GM18868 (cell line): ENCODE results near the gene AOAH.
A peak's percentile ranks its signal among the peaks of the same experiment; 100 is the strongest.
"Not testable (repeated sequence)": the region's sequence is repeated elsewhere in the genome, so short reads cannot be mapped to it uniquely, and the experiment has no call there.

Experiments
- ATAC-seq: cut with Tn5 transposase; IDR thresholded peaks from one replicate; pipeline ENCODE4 v1.9.1; 2021; ENCODE audit warnings: mild to moderate bottlenecking, moderate library complexity; ENCODE audit not compliant: unreplicated experiment

AOAH gene

DNA sequence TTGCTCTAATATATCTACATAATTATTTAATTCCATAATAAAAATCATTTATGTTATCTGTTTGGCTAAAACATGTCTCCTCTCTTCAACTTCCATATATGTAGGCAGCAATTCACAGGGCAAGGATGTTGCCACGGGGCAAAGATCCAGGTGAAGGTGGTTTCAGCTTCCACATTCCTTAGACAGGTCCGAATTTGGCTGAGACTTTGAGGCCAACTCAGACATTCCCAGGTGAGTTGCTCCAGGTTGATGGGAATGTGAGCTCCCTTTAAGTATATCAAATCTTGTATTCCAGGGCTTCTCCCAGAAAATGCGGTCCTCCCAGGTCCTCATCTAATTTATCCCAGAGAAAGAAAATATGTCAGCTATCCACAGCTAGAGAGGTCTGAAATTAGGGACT is 15.1 kb upstream of the AOAH start:
- no peak for ATAC-seq

DNA sequence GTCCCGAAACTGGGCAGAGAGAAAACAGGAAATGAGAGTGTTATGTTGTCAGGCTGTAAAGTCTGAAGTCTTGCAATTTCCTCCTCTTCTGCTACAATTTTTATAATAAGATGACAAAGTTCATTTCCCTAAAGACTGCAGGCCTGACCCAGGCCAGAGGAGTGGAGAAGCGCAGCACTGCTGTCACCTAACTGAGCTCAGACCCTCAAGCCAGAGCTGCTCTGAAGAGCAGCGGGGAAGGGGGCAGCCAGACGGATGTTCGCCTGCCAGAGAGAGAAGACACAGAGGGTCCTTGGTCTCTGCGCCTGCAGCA is 12.6 kb upstream of the AOAH start:
- peak; percentile 91 for ATAC-seq

DNA sequence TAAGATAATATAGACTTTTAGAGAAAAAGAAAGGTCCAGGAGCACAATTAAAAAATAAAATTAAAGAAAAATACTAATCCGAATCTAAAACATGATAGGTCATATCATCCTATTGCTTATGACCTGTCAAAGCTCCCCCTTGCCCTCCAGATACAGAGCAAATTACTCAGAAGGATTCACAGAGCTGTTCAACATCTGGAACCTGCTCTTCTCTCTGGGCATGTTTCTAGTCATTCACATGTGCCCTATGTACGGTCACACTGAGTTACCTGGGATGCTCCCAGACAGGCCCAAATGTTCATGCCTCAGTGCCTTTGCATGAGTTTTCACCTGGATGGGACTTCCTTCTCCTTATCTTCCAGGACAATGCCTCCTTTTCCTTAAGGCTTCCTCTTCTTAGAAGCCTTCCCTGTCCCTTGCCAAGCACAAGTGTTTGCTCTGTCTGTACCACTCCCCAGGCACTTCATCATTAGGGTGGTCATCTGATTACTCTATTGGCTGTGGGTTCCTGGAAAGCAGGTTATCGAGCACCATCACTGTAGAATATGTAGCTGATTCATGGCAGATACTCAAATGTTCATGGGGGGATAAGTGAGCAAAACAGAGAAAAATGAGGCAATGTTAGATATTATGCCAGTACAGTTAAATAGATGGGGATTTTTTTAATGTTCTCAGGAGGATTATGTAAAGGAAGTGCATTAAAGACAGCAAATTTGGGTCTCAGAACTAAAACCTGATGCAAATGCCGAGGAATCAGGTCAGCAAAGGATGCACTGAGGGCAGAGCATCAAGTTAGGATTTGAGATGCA is 12.0 kb upstream of the AOAH start:
- peak; percentile 34 for ATAC-seq

DNA sequence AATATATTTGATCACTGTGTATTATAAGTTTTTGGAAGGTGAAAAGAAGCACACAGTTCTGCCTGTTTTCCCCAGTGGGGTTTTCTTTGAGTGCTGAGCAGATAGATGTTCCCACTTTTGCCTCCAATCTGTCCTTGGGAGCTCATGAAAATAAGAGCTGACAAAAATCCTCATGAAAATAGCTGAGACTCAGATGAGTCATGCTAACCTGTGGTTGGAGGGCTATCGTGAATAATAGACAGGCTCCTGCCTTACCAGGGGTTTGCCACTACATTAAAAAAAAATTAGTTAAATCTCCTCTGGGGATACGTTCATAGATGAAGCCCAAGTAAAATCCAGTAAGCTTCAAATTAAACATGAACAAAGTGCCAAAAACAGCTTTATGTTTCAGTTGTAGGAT is 10.9 kb upstream of the AOAH start:
- no peak for ATAC-seq

DNA sequence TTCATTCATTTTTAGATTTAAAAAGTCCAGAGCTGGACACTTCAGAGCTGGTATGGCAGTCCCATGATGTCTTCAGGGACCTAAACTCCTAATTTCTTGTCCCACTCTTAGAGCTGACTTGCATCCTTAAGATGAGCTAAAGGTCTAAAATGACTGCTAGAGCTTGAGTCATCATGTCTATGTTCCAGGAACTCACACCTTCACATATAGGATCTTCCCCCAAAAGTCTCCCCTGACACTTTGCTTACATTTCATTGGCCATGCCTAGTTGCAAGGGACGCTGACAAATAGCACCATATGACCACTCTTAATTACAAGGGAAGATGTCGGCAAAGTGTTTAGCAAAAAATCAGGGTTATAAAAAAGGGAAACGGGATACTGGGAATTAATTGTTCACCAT is 10.4 kb upstream of the AOAH start:
- ATAC-seq, result no peak

DNA sequence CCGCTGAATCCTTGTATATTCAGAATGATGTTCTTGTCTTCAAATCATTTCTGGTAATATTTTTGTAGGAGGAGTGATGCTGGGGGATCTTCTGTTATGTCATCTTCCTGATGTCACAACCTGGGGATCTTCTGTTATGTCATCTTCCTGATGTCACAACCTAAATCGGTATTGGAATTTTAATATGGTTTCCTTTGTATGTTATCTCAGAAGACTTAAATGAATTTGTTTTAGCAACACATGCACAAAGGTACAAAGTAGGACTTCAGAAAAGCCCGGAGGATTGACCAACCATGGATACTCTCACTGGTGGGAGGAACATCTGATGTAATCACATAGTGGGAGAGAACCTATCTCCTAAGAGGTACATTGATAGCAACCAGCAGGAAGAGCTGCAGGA is 9.1 kb upstream of the AOAH start:
- ATAC-seq, result no peak

DNA sequence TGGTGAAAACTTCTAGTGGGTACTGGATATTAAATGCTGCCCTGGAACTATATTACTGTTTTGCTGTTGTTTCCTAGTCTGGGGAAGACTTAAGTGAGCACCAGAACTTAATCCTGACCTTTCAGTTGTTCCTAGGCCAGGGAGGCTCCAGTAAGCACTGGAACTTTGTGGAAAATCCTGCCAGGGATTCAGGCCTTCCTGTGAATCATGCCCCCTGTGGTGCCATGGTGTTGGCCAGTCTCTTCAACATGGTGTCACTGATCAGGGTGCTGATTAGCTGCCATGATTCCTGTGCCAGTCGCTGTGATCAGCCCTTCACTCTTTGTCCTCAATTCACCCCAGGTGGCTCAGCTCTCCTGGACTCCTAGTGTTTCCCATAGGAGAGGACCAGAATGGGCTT is 8.5 kb upstream of the AOAH start:
- ATAC-seq, result no peak

DNA sequence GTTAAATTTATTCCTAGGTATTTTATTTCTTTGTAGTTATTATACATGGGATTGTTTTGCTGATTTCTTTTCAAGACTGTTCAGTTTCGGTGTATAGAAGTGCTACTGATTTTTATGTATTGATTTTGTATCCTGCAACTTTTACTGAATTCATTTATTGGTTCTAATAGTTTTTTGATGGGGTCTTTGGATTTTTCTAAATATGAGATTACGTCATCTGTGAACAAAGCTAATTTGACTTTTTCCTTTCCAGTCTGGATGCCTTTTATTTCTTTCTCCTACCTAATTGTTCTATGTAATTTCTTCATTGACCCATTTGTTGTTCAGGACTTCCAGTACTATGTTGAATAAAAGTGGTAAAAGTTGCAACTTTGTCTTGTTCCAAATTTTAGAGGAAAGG is 5.8 kb upstream of the AOAH start:
- ATAC-seq, result no peak

DNA sequence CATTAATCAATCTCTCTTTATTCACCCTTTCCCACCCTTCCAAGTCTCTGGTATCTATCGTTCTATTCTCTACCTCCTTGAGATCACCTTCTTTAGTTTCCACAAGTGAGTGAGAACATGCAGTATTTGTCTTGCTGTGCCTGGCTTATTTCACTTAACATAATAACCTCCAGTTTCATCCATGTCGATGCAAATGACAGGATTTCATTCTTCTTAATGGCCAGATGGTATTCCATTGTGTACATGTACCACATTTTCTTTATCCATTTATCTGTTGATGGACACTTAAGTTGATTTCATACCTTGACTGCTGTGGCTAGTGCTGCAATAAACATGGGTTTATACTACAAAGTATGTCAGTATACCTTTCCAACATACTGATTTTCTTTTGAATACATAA is 3.8 kb upstream of the AOAH start:
- ATAC-seq, result no peak

DNA sequence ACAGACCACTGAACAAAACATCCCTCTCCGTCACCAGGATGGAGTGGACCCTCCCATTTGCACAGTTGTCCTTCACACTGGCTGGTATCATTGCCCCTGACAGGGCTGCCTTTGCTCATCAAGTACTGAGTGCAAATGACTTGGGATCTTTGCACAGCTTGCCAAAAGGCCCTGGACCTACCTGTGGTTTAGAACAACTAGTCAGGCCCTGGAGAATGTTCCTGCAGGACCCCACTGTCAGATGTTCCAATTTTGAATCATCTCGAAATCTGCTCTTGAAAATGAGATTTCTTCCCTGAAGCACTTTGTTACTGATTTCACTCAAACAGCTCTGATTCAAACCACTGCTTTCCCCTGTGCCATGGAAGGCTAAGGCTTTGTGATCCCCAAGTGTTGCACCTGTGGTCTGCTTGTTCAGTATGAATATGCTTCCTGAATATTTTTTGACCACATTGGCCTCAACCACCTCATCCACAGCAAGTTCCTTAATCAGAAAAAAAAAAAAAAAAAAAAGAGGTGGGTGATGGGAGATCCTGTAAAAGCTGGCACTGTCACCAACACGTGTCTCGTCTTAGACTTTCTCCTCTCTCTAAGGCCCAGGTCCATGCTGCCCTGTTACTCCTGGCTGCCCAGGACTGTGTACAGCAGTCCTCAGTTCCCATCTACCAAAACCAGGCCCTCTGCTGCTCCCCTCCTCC is 2.7 kb upstream of the AOAH start:
- no peak for ATAC-seq

DNA sequence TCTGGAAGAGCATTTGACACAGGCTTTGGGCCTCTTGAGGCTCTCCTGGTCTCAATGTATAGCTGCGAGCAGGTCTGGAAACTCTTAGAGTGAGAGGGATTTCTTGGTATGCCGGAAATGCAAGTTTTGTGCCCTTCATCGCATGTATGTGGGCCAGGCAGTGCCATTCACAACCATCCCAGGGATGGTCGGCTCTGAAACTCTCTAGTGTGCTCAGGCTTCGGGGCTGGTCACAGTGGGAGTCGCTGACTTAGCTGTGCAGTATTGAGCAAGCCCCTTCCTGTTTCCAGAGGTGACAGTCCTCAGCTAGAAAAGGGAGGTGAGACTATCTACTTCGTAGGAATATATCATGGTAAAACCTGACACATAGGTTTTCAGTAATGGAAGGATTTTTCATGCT is 2.0 kb upstream of the AOAH start:
- ATAC-seq, result no peak

DNA sequence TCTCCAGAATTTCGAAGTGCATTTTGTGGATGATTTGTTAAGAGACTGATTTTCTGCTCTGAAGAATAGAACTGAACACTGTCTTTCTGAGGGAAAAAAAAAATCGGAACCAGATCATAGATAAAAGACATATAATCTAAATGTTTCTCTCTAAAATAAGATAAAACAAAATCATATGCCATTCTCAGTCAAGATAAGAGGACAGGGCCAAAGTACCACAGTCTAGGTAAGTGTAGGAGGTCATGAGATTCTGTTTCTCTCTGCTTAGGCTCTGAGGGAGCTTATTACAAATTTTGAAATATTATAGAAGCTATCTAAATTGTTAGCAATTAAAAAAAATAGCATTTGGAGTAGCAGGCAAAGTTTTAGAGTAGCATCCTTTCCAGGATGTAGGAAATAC is 702 bp upstream of the AOAH start:
- no peak for ATAC-seq

DNA sequence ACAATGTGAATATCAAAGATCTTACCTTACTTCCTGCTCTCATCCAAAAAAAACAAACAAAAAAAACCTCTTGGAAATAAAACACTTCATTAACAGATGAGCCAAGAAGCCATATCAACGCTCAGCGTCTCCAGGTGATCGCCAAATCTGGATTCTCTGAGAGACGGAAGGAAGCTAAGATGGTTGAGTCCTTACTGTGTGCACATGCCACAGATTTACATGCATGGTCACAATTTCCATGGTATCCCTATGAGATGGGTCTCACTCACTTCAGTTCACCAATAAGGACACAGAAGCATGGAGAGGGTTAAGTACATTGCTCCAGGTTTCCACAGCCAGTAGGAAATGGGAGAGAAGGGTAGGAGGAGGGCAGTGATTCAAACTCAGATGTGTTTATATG is 1.0 kb downstream of the AOAH start:
- ATAC-seq, result no peak

DNA sequence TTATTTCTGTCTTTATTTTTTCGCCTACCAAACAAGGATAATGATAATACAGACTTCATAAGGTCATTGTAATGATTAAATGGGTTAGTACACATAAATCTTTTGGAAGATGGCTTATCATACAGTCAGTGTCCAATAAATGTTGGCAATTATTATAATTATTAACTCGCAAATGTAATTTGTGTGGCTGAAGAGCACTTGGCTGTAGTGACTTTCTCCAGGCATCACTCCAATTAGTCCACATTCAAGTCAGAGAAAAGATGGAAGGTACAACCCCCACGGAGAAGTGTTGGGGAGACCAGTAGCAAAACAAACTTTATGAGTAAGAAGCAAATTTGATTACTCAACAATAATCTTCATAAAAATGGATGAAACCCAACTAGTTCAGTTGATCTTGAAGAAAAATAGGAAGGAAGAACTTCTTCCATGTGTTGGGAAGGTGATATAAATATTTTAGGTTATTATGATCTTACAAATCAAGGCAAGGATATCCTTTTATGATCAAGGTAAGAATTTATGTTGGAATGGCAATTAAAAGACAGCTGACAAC is 5.1 kb downstream of the AOAH start:
- no peak for ATAC-seq

DNA sequence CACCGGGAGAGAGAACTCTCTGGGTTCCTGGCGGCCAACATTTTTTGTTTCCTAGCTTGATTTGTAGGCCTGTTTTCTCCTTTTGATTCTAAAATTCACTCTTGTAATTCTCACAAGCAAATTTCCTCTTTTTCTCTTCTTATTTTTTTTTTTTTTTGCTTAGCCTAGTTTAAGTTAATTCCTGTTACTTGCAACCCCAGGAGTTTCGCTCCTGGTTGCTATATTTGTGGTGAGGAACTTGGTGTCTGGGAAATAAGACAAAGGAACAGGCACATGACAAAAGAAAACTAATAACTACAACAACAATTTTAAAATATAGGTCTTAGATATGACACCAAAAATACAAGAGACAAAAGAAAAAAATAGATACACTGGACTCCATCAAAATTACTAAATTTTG is 6.7 kb downstream of the AOAH start:
- ATAC-seq, result no peak

DNA sequence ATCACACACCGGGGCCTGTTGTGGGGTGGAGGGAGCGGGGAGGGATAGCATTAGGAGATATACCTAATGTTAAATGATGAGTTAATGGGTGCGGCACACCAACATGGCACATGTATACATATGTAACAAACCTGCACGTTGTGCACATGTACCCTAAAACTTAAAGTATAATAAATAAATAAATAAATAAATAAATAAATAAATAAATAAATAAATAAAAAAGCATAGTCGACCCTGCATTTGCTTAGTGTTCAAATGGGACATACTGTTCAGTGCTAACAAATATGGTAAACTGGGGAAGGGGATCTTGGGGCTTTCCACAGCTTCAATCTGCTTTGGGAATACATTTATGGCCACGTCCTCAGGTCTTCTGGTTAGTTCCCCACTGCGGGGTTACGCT is 7.5 kb downstream of the AOAH start:
- not testable (repeated sequence) for ATAC-seq

DNA sequence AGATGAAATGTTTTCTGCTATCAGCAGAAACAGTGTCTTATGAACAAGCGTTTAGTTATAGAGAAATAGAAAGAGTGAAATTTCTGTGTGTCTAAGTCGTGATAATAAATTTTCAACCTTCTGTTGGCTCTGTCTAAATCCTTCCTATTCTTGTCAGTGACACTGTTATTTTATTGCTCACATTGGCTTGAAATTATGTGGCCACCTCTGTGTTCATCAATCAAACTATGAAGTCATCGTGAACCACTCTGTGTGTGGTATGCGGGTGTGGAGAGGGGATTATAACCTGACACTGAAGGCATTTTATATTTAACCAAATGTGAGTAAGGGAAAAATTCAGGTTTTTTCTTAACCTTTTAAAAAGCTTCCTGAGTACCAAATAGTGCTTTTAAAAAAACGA is 12.3 kb downstream of the AOAH start:
- no peak for ATAC-seq

DNA sequence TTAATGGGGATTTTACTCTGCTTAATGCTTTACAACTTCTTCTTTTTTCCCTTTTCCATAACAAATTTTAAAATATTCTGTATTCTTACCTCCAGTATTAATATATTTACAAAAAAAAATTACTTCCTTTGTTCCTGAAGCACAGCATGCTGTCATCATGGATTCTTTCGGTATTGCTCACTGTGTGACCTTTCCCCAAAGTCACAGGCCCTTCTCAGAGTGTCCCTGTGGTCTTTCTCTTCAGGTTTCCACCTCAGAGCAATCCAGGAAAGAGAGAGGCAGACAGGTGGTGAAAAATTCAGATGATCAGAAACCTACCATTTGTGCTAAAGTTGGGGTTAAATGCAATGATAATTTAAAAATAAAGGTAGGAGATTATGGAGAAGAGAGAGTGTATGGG is 13.0 kb downstream of the AOAH start:
- ATAC-seq, result no peak

DNA sequence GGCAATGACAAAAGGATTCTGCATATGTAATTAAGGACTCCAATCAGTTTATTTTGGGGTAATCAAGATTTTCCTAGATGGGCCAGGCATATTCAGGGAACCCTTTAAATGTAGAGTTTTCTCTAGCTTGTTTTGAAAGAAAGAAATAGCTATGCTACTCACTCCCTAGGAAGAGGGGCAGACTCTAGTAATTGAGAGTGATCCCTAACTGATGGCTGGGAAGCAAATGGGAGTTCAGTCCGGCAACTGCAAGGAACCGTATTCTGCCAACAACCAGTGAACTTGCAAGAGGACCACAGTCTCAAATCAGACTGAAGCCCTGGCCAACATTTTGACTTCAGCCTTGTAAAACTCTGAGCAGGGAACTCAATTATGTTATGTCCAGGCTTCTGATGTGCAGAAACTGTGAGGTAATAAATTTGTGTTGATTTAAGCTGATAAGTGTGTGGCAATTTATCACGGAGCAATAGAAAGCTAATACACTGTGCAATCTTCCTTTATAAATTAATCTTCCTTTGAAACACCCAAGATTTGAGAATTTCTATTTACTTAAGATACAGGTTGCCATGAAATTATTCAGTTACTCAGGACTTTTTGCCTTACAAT is 14.0 kb downstream of the AOAH start:
- ATAC-seq, result no peak

DNA sequence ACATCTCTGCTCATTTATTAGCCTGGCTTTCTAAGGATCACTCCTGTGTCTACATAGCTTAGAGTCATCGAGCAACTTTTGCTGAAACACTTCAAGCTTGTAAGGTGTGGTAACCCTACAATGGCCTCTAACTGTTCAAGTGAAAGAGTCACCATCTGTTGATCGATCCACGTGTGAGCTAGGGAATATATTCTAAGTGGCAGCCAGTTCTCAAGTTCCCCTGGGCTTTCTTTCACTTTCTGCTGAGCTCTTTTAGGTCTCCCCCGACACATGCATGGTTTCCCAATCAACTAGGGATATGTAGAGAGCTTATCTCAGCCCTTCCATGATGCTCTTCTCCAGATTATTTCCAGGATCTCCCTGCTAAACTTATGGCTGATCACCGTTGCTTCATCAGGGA is 15.5 kb downstream of the AOAH start:
- no peak for ATAC-seq

DNA sequence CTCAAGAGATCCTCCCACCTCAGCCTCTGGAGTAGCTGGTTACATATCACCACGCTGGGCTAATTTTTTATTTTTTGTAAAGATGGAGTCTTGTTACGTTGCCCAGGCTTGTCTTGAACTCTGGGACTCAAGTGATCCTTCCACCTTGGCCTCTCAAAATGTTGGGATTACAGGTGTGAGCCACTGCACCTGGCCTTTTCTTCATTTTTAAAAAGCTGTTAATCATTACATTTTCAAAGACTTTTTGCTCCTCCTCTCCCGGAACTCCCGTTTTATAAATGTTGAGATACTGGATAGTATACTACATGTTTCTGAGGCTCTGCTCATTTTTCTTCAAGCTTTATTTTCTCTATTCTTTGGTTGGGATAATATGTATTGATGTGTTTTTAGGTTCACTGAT is 16.4 kb downstream of the AOAH start:
- ATAC-seq, result no peak

DNA sequence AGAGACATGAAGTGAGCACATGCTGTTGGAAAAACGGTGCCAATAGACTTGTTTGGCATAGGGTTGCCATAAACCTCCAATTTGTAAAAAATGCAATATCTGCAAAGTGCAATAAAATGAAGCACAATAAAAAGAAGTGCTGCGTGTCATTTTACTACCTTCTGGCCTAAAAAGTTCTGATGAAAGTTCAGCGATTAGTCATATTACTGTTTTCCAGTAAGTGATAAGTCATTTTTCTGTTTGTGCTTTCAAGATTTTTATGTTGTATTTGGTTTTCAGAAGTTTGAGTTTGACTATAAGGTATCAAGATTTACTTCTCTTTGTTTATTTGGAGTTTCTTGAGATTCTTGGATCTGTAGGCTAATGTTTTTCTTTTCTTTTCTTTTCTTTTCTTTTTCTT is 16.8 kb downstream of the AOAH start:
- no peak for ATAC-seq
